ENCODE measurements around the gene PER3.
A peak's percentile ranks its signal among the peaks of the same experiment; 100 is the strongest.

PER3 gene

DNA sequence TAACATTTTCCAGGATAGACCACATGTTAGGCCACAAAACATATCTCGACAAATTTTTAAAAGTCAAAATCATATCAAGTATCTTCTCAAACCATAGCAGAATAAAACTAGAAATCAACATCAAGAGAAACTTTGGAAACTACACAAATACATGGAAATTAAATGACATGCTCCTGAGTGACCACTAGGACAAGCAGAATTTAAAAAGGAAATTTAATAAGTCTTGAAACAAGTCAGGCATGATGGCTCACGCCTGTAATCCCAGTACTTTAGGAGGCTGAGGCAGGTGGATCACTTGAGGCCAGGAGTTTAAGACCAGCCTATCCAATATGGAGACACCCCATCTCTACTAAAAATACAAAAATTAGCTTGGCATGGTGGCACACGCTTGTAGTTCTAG, 95.1 kb downstream of the PER3 start:
- no peak for FAIRE-seq

DNA sequence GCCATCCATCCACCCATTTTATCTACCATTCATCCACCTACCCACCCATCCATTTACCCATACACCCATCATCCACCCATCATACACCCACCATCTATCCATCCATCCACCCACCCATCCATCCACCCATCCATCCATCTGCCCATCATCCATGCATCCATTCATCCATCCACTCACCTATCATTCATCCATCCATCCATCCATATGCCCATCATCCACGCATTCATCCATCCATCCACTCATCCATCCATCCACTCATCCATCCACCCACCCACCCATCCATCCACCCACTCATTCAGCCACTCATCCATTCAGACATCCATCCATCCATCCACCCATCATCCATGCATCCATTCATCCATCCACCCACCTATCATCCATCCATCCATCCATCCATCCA, 100.7 kb downstream of the PER3 start:
- FAIRE-seq = no peak

GRCh38 chr1:7885513-7886404, 101.7 kb downstream of the PER3 start:
- FAIRE-seq = no peak

GRCh38 chr1:7886405-7886745, 102.3 kb downstream of the PER3 start:
- FAIRE-seq = peak; percentile 96

DNA sequence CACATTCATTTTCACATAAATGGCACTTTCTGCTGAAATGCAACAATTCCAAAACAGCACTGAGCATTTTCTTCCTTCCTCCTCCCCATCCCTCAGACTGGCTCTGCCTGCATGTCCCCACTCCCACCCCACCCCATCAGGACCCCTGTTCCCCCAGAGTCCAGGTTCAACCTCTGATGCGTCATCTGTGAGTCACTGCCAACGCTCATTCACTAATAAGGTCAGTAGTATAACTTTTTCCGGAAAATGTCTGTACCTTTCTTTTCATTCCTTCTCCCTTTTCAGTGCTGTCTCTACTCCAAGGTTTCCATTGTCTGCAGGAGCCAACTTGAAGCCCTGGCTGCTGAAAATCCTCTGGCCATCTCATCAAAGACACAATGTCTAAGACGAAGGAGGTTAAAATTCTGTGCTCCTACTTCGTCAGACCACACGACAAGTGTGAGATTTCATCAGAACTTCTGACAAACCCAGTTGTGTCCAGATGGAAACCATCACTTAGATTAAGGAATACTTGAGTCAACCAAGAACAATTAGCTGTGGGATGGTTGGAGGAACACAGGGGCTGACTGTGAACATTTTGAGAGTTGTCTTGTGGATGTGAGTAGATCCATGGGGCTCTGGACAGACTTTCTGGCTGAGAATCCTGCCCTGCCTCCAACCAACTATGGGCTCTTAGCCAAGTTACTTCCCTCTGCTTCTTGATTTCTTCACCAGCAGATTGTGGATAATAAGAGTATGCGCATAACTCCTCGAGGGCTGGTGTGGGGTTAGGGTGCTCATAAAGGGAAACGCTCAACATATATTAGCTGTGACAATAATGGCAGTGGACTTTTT, 104.4 kb downstream of the PER3 start:
- no peak for FAIRE-seq

- no peak for FAIRE-seq
Measured at GRCh38 chr1:7890853-7891252, 106.8 kb downstream of the PER3 start.

DNA sequence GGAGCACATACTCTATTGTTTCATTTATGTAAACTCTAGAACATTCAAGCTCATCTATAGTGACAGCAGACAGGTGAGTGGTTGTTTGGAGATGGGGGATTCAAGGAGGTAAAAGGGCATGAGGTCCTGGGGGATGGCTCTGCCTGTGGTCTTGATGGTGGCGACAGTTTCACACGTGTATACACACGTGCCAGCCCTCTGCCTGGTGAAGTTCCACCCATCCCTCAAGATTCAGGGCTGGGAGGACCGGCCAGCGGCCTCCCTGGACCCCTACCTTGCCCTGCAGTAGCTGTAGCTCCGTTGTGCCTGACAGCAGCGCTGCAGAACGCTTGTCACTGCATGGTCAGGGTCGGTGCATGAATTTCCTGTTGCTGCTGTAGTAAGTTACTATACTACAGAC, 107.7 kb downstream of the PER3 start:
- no peak for FAIRE-seq

GRCh38 chr1:7893529-7894180, 109.6 kb downstream of the PER3 start:
- FAIRE-seq = no peak

Data from islet of Langerhans (tissue), 1 donor.